Measurements from ENCODE around the gene PLA2G7. TPM values are rescaled to one million over a fixed set of nuclear protein-coding genes. Genes with fewer than 3 reads are reported as not detected.

Gene PLA2G7
- total and polyA plus RNA-seq, 4 experiments from 2014 or later, result 11.1 to 12.7 TPM; not detected in 2

DNA sequence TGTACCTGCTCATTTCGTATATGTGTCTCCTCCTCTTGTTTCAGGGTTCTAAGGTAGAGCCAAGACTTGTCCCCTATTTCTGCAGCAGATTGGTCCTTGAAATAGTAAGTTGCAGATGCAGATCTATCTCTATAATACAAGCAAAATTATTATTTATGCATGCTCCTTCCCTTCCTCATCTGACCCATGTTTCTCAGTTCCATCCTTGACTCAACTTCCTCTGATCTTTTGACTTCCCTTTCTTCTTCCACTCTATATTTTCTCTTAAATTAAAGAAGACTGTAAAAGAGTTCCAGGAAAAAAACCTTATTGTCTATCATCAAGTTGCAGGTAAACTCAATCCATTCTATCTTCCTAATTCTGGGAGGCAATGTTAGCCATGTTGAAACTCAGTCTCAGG lies 23.7 kb downstream of the PLA2G7 start:
- CTCF ChIA-PET (ENCODE audit: partially characterized antibody), result no interaction called here
- H3K4me1 ChIP-seq (ENCODE audit: insufficient read depth, low read length), result no peaks in the 10 kb centered on the region
- POLR2A ChIA-PET (ENCODE audit: partially characterized antibody), result no interaction called here
- H3K36me3 Mint-ChIP-seq, result no peaks in the 10 kb centered on the region
- intact Hi-C loops (cut with micrococcal nuclease), result no loop called here
- no peak overlapping the region for H3K27ac ChIP-seq (ENCODE audit: low read depth, low read length)
- H3K4me3 Mint-ChIP-seq, result no peak overlapping the region
- no peaks in the 10 kb centered on the region for H3K4me1 Mint-ChIP-seq
- H3K4me3 ChIP-seq (ENCODE audit: low read length in 2 of 2), result no peak overlapping the region
- H3K9me3 ChIP-seq (ENCODE audit: control insufficient read depth in 1 of 2, low read length in 2 of 2), result no peaks in the 10 kb centered on the region
- H3K9me3 Mint-ChIP-seq, result no peaks in the 10 kb centered on the region
- no peak overlapping the region for H3K27ac Mint-ChIP-seq
- H3K36me3 ChIP-seq (ENCODE audit: insufficient read depth, low read length), result no peaks in the 10 kb centered on the region
- DNase-seq, result no peak
- H3K27me3 Mint-ChIP-seq, result peaks cover 4 to 5% of the 10 kb centered on the region in 2 donors
- H3K27me3 ChIP-seq (ENCODE audit: insufficient read depth, low read length), result no peaks in the 10 kb centered on the region

DNA sequence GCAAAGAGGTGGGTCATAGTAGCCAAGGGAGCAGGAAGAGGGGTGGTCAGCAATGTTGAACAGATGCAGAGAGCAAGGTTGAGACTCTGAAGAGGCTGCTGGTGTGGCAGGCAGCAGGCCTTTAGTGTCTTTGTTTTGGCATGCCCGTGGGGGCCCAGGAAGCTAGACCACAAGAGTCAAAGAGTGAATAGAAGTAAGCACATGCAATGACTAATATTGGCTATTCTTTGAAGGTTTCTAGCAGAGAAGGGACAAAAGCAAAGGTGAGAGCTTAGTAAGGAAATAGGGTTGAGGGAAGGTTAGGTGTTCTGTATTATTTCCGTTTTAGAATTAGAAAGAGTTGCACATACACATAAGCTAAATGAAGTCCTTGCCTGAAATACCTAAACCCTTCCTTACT lies 28.7 kb downstream of the PLA2G7 start:
- no peaks in the 10 kb centered on the region for H3K36me3 ChIP-seq (ENCODE audit: insufficient read depth, low read length)
- Mint-ChIP-seq H3K9me3 (peaks cover 0 to 2% (median 0%) of the 10 kb centered on the region in 8 donors), H3K36me3 (no peaks in the 10 kb centered on the region), H3K27ac (no peak overlapping the region), H3K4me1 (no peaks in the 10 kb centered on the region), H3K27me3 (peaks cover 5 to 11% of the 10 kb centered on the region in 2 donors), H3K4me3 (no peak overlapping the region)
- no peaks in the 10 kb centered on the region for H3K4me1 ChIP-seq (ENCODE audit: insufficient read depth, low read length)
- ChIA-PET POLR2A (ENCODE audit: partially characterized antibody) (no interaction called here), CTCF (ENCODE audit: partially characterized antibody) (no interaction called here)
- DNase-seq, result no peak
- no peak overlapping the region for H3K27ac ChIP-seq (ENCODE audit: low read depth, low read length)
- H3K27me3 ChIP-seq (ENCODE audit: insufficient read depth, low read length), result peaks cover 4% of the 10 kb centered on the region
- H3K4me3 ChIP-seq (ENCODE audit: low read length in 2 of 2), result no peak overlapping the region
- intact Hi-C loops (cut with micrococcal nuclease), result no loop called here
- H3K9me3 ChIP-seq (ENCODE audit: control insufficient read depth in 1 of 2, low read length in 2 of 2), result no peaks in the 10 kb centered on the region

DNA sequence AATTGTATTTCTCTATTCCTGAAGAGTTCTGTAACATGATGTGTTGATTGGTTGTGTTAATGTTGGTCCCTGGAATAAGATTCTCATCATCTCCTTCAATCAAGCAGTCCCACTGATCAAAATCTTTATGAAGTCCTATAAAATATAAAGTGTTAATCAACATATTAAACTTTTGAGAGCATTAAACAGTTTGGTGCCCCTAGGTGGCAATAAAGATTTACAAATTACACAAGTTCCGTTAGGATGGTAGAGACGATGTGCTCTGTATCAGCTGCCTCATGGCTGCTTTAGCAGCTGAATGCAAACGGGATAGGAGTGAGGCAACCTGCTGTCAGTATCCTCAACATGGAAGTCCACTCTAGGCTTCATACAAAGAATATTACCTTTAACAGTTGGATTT lies 30.6 kb downstream of the PLA2G7 start:
- Histone ChIP-seq H3K9me3 (ENCODE audit: control insufficient read depth in 1 of 2, low read length in 2 of 2) (no peaks in the 10 kb centered on the region), H3K4me1 (ENCODE audit: insufficient read depth, low read length) (no peaks in the 10 kb centered on the region), H3K4me3 (ENCODE audit: low read length in 2 of 2) (no peak overlapping the region), H3K27me3 (ENCODE audit: insufficient read depth, low read length) (peaks cover 4% of the 10 kb centered on the region), H3K36me3 (ENCODE audit: insufficient read depth, low read length) (no peaks in the 10 kb centered on the region), H3K27ac (ENCODE audit: low read depth, low read length) (no peak overlapping the region)
- ChIA-PET POLR2A (ENCODE audit: partially characterized antibody) (no interaction called here), CTCF (ENCODE audit: partially characterized antibody) (no interaction called here)
- Mint-ChIP-seq H3K27me3 (peaks cover 3 to 9% of the 10 kb centered on the region in 2 donors), H3K4me3 (no peak overlapping the region), H3K4me1 (no peaks in the 10 kb centered on the region), H3K36me3 (no peaks in the 10 kb centered on the region), H3K27ac (no peak overlapping the region), H3K9me3 (peaks cover 0 to 2% (median 0%) of the 10 kb centered on the region in 8 donors)
- intact Hi-C loops (cut with micrococcal nuclease), result no loop called here
- no peak for DNase-seq

DNA sequence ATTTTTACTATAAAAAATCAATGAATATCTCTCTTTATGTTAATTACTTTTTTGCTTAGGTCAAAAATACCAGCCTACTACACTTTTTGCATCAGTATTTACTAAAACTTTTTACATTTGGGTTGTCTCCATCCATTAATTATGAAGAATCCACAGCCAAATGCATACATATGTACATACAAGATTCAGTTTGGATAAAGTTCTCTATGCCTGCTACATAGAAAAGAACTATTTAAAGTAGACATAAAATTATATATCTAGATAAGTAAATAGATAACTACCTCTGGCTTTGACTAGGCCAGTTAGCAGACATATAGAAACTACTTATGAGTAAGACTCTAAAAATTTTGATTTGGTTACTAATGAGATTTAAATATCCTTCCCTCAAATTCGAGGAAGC lies 35.2 kb downstream of the PLA2G7 start:
- Histone ChIP-seq H3K36me3 (ENCODE audit: insufficient read depth, low read length) (no peaks in the 10 kb centered on the region), H3K27me3 (ENCODE audit: insufficient read depth, low read length) (peaks cover 4% of the 10 kb centered on the region), H3K4me1 (ENCODE audit: insufficient read depth, low read length) (no peaks in the 10 kb centered on the region), H3K9me3 (ENCODE audit: control insufficient read depth in 1 of 2, low read length in 2 of 2) (no peaks in the 10 kb centered on the region), H3K4me3 (ENCODE audit: low read length in 2 of 2) (no peak overlapping the region), H3K27ac (ENCODE audit: low read depth, low read length) (no peak overlapping the region)
- peaks cover 0 to 3% (median 0%) of the 10 kb centered on the region in 8 donors for H3K9me3 Mint-ChIP-seq
- intact Hi-C loops (cut with micrococcal nuclease), result no loop called here
- ChIA-PET CTCF (ENCODE audit: partially characterized antibody) (no interaction called here), POLR2A (ENCODE audit: partially characterized antibody) (no interaction called here)
- H3K36me3 Mint-ChIP-seq, result no peaks in the 10 kb centered on the region
- DNase-seq, result no peak
- no peak overlapping the region for H3K4me3 Mint-ChIP-seq
- peaks cover 5 to 7% of the 10 kb centered on the region in 2 donors for H3K27me3 Mint-ChIP-seq
- no peaks in the 10 kb centered on the region for H3K4me1 Mint-ChIP-seq
- no peak overlapping the region for H3K27ac Mint-ChIP-seq

DNA sequence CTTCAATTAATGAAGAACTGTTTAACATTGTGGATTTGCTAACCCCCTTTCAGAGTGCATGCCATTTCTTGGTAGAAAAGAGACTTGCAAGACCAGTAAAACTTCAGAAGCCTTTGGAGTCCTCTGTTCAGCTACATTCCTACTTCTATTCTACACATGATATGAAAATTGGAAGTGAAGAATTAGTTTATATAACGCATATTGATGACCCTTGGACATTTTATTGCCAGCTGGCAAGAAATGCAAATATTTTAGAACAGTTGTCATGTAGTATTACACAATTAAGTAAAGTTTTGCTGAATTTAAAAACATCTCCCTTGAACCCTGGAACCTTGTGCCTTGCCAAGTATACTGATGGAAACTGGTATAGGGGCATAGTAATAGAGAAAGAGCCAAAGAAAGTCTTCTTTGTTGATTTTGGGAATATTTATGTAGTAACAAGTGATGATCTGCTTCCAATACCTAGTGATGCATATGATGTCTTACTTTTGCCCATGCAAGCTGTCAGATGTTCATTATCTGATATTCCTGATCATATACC lies 44.2 kb downstream of the PLA2G7 start:
- intact Hi-C loops (cut with micrococcal nuclease), result no loop called here
- POLR2A ChIA-PET (ENCODE audit: partially characterized antibody), result no interaction called here
- Histone ChIP-seq H3K27ac (ENCODE audit: low read depth, low read length) (no peak overlapping the region), H3K4me1 (ENCODE audit: insufficient read depth, low read length) (no peaks in the 10 kb centered on the region), H3K27me3 (ENCODE audit: insufficient read depth, low read length) (no peaks in the 10 kb centered on the region), H3K4me3 (ENCODE audit: low read length in 2 of 2) (no peak overlapping the region), H3K9me3 (ENCODE audit: control insufficient read depth in 1 of 2, low read length in 2 of 2) (no peaks in the 10 kb centered on the region), H3K36me3 (ENCODE audit: insufficient read depth, low read length) (no peaks in the 10 kb centered on the region)
- H3K4me3 Mint-ChIP-seq, result no peak overlapping the region
- H3K9me3 Mint-ChIP-seq, result peaks cover 0 to 2% (median 0%) of the 10 kb centered on the region in 8 donors
- H3K27me3 Mint-ChIP-seq, result peaks cover 0 to 1% of the 10 kb centered on the region in 2 donors
- no peaks in the 10 kb centered on the region for H3K36me3 Mint-ChIP-seq
- CTCF ChIA-PET (ENCODE audit: partially characterized antibody), result no interaction called here
- no peak for DNase-seq
- H3K27ac Mint-ChIP-seq, result no peak overlapping the region
- peaks cover 0 to 2% (median 0%) of the 10 kb centered on the region in 4 donors for H3K4me1 Mint-ChIP-seq

DNA sequence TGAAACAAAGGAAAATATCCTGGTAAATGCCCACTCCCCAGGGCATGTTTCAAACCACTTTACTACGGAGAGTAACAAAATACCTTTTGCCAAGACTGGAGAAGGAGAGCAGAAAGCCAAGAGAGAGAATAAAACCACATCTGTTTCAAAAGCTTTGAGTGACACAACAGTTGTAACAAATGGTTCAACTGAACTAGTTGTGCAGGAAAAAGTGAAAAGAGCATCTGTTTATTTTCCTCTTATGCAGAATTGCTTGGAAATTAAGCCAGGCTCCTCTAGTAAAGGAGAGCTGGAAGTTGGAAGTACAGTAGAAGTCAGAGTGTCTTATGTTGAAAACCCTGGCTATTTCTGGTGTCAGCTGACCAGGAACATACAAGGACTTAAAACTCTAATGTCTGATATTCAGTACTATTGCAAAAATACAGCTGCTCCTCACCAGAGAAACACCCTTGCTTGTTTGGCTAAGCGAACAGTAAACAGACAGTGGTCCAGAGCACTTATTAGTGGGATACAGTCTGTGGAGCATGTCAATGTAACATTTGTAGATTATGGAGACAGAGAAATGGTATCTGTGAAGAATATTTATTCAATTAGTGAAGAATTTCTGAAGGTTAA lies 44.9 kb downstream of the PLA2G7 start:
- Histone ChIP-seq H3K27me3 (ENCODE audit: insufficient read depth, low read length) (no peaks in the 10 kb centered on the region), H3K36me3 (ENCODE audit: insufficient read depth, low read length) (no peaks in the 10 kb centered on the region), H3K27ac (ENCODE audit: low read depth, low read length) (no peak overlapping the region), H3K9me3 (ENCODE audit: control insufficient read depth in 1 of 2, low read length in 2 of 2) (no peaks in the 10 kb centered on the region), H3K4me3 (ENCODE audit: low read length in 2 of 2) (no peak overlapping the region), H3K4me1 (ENCODE audit: insufficient read depth, low read length) (no peaks in the 10 kb centered on the region)
- ChIA-PET POLR2A (ENCODE audit: partially characterized antibody) (no interaction called here), CTCF (ENCODE audit: partially characterized antibody) (no interaction called here)
- Mint-ChIP-seq H3K27me3 (peaks cover 0 to 1% of the 10 kb centered on the region in 2 donors), H3K9me3 (peaks cover 0 to 2% (median 0%) of the 10 kb centered on the region in 8 donors), H3K27ac (no peak overlapping the region), H3K4me3 (no peak overlapping the region), H3K4me1 (peaks cover 0 to 2% (median 0%) of the 10 kb centered on the region in 4 donors), H3K36me3 (no peaks in the 10 kb centered on the region)
- intact Hi-C loops (cut with micrococcal nuclease), result no loop called here
- no peak for DNase-seq

DNA sequence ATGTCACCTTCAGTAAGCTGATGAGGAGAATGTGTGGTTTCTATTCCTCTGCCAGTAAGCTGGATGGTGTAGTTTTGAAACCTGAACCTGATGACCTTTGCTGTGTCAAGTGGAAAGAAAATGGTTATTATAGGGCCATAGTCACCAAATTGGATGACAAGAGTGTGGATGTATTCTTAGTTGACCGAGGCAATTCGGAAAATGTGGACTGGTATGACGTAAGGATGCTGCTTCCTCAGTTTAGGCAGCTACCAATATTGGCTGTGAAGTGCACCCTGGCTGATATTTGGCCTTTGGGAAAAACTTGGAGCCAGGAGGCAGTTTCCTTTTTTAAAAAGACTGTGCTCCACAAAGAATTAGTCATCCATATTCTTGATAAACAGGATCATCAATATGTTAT lies 45.5 kb downstream of the PLA2G7 start:
- POLR2A ChIA-PET (ENCODE audit: partially characterized antibody), result no interaction called here
- H3K27me3 Mint-ChIP-seq, result peaks cover 0 to 1% of the 10 kb centered on the region in 2 donors
- intact Hi-C loops (cut with micrococcal nuclease), result no loop called here

More for the DNA sequence above, 45.5 kb downstream of the PLA2G7 start:
- no peaks in the 10 kb centered on the region for H3K36me3 Mint-ChIP-seq
- H3K27ac ChIP-seq (ENCODE audit: low read depth, low read length), result no peak overlapping the region
- no peak overlapping the region for H3K27ac Mint-ChIP-seq
- peaks cover 0 to 2% (median 0%) of the 10 kb centered on the region in 8 donors for H3K9me3 Mint-ChIP-seq
- CTCF ChIA-PET (ENCODE audit: partially characterized antibody), result no interaction called here
- H3K36me3 ChIP-seq (ENCODE audit: insufficient read depth, low read length), result no peaks in the 10 kb centered on the region
- no peak overlapping the region for H3K4me3 ChIP-seq (ENCODE audit: low read length in 2 of 2)
- no peaks in the 10 kb centered on the region for H3K4me1 ChIP-seq (ENCODE audit: insufficient read depth, low read length)
- peaks cover 0 to 2% (median 0%) of the 10 kb centered on the region in 4 donors for H3K4me1 Mint-ChIP-seq
- H3K9me3 ChIP-seq (ENCODE audit: control insufficient read depth in 1 of 2, low read length in 2 of 2), result no peaks in the 10 kb centered on the region
- DNase-seq, result no peak
- no peak overlapping the region for H3K4me3 Mint-ChIP-seq
- no peaks in the 10 kb centered on the region for H3K27me3 ChIP-seq (ENCODE audit: insufficient read depth, low read length)
